Type B pancreatic cell (in vitro differentiated cells): ENCODE measurements around the gene STAT3. TPM values are rescaled to one million over a fixed set of nuclear protein-coding genes. Genes with fewer than 3 reads are reported as not detected.

Source experiments
- DNase-seq: peaks from one replicate; pipeline ENCODE4 v3.0.0; 2021; ENCODE audit warnings: mixed read lengths; ENCODE audit not compliant: unreplicated experiment; ENCODE audit errors: extremely low spot score
- H3K27ac Mint-ChIP-seq: 2 replicates; pipeline ENCODE4 v1.8.0; 2021; ENCODE audit warnings: mild to moderate bottlenecking, mixed read lengths
- H3K27me3 Mint-ChIP-seq: 2 replicates; pipeline ENCODE4 v1.8.0; 2021; ENCODE audit warnings: mixed read lengths
- H3K36me3 Mint-ChIP-seq: 2 replicates; pipeline ENCODE4 v1.8.0; 2021; ENCODE audit warnings: mixed read lengths
- H3K4me1 Mint-ChIP-seq: one replicate; pipeline ENCODE4 v1.8.0; 2021; ENCODE audit warnings: mixed read lengths; ENCODE audit not compliant: unreplicated experiment
- H3K4me3 Mint-ChIP-seq: 2 replicates; pipeline ENCODE4 v1.8.0; 2021; ENCODE audit warnings: mild to moderate bottlenecking, mixed read lengths
- H3K9me3 Mint-ChIP-seq: 2 replicates; pipeline ENCODE4 v1.8.0; 2021; ENCODE audit warnings: mixed read lengths
- CTCF ChIP-seq: fragments of 200-600 bp; sonication (generic); conservative IDR thresholded peaks from 2 replicates; pipeline ENCODE4 v1.5.0; 2021; ENCODE audit warnings: antibody characterized with exemption, mild to moderate bottlenecking
- total RNA-seq: library from RNA; stranded (reverse); gene quantifications from 2 replicates; pipeline ENCODE4 v1.2.1, GENCODE V29; 2021; ENCODE audit warnings: low replicate concordance

STAT3 gene
- total RNA-seq, 1 donor from 2014 or later, result 64.9 TPM

GRCh38 chr17:42359133-42359532 lies 29.1 kb downstream of the STAT3 start:
- no peak for DNase-seq
- Mint-ChIP-seq H3K4me1 (peaks cover 19% of the 10 kb centered on the region), H3K4me3 (no peak overlapping the region), H3K27me3 (no peaks in the 10 kb centered on the region), H3K36me3 (peaks cover 3% of the 10 kb centered on the region), H3K27ac (no peak overlapping the region), H3K9me3 (no peaks in the 10 kb centered on the region)
- TF ChIP-seq CTCF, result no peak

GRCh38 chr17:42358434-42358833 lies 29.8 kb downstream of the STAT3 start:
- TF ChIP-seq CTCF, result no peak
- no peaks in the 10 kb centered on the region for H3K27me3 Mint-ChIP-seq
- peaks cover 22% of the 10 kb centered on the region for H3K4me1 Mint-ChIP-seq

GRCh38 chr17:42354956-42355843 lies 33.0 kb downstream of the STAT3 start:
- no peak overlapping the region for H3K27ac Mint-ChIP-seq
- no peak overlapping the region for H3K4me3 Mint-ChIP-seq
- no peaks in the 10 kb centered on the region for H3K27me3 Mint-ChIP-seq
- no peak for DNase-seq
- peaks cover 4% of the 10 kb centered on the region for H3K4me1 Mint-ChIP-seq
- H3K36me3 Mint-ChIP-seq, result no peaks in the 10 kb centered on the region
- TF ChIP-seq CTCF, result no peak
- no peaks in the 10 kb centered on the region for H3K9me3 Mint-ChIP-seq

More at GRCh38 chr17:42358434-42358833, 29.8 kb downstream of the STAT3 start:
- no peak overlapping the region for H3K4me3 Mint-ChIP-seq
- DNase-seq, result no peak
- no peaks in the 10 kb centered on the region for H3K9me3 Mint-ChIP-seq
- H3K36me3 Mint-ChIP-seq, result peaks cover 3% of the 10 kb centered on the region
- no peak overlapping the region for H3K27ac Mint-ChIP-seq

- no peaks in the 10 kb centered on the region for H3K9me3 Mint-ChIP-seq
- no peaks in the 10 kb centered on the region for H3K27me3 Mint-ChIP-seq
- no peak overlapping the region for H3K27ac Mint-ChIP-seq
- H3K36me3 Mint-ChIP-seq, result peaks cover 14% of the 10 kb centered on the region
- peaks cover 6% of the 10 kb centered on the region for H3K4me1 Mint-ChIP-seq
- H3K4me3 Mint-ChIP-seq, result no peak overlapping the region
- no peak for DNase-seq
- no peak for TF ChIP-seq CTCF
Measured at GRCh38 chr17:42348104-42348503, 40.1 kb downstream of the STAT3 start.

- Mint-ChIP-seq H3K9me3 (no peaks in the 10 kb centered on the region), H3K36me3 (peaks cover 14% of the 10 kb centered on the region), H3K27ac (no peak overlapping the region), H3K4me1 (peaks cover 8% of the 10 kb centered on the region), H3K4me3 (no peak overlapping the region), H3K27me3 (no peaks in the 10 kb centered on the region)
- DNase-seq, result no peak
- TF ChIP-seq CTCF, result no peak
Measured at GRCh38 chr17:42347606-42348005, 40.6 kb downstream of the STAT3 start.
